ENCODE results near the gene REL. TPM values are rescaled to one million over a fixed set of nuclear protein-coding genes. Genes with fewer than 3 reads are reported as not detected.

The REL gene
- total and polyA plus RNA-seq, 8 donors, result 0.60 to 74.1 (median 4.4) TPM

GRCh38 chr2:60868589-60869273 lies 12.6 kb upstream of the REL start:
- intact Hi-C loops (cut with DNase I; ENCODE audit: low total_unique reads), result no loop called here
- Histone ChIP-seq H3K36me3 (no peaks in the 10 kb centered on the region), H3K9me3 (no peaks in the 10 kb centered on the region), H3K27me3 (no peaks in the 10 kb centered on the region), H3K4me3 (no peak overlapping the region), H3K4me1 (peaks cover 0 to 6% (median 0%) of the 10 kb centered on the region in 4 donors), H3K27ac (peak overlapping the region in 2 of 5 donors; percentile 35 to 61)
- 87 to 91% (median 88%) methylated on average over 6 of the region's 6 CpGs for WGBS, 5 donors
- no peak for DNase-seq
- TF ChIP-seq EP300 (IDR thresholded peaks at IDR 0.05), result no peak
- TF ChIP-seq POLR2AphosphoS5 (IDR thresholded peaks at IDR 0.05), result no peak

GRCh38 chr2:60872510-60872928 lies 8.9 kb upstream of the REL start:
- H3K4me3 ChIP-seq, result no peak overlapping the region
- no peaks in the 10 kb centered on the region for H3K9me3 ChIP-seq
- intact Hi-C loops (cut with DNase I; ENCODE audit: low total_unique reads), result no loop called here
- no peak for TF ChIP-seq CTCF (IDR thresholded peaks at IDR 0.05)
- TF ChIP-seq EP300 (IDR thresholded peaks at IDR 0.05), result no peak
- TF ChIP-seq POLR2AphosphoS5 (IDR thresholded peaks at IDR 0.05), result no peak
- TF ChIP-seq POLR2A (IDR thresholded peaks at IDR 0.05), result no peak
- peaks cover 0 to 3% (median 0%) of the 10 kb centered on the region in 4 donors for H3K4me1 ChIP-seq
- H3K27ac ChIP-seq, result no peak overlapping the region
- H3K27me3 ChIP-seq, result no peaks in the 10 kb centered on the region
- 55 to 68% (median 58%) methylated on average over 3 of the region's 3 CpGs for WGBS, 5 donors
- H3K36me3 ChIP-seq, result no peaks in the 10 kb centered on the region
- no peak for DNase-seq

GRCh38 chr2:60873381-60873780 lies 8.0 kb upstream of the REL start:
- no peak for TF ChIP-seq POLR2AphosphoS5 (IDR thresholded peaks at IDR 0.05)
- TF ChIP-seq POLR2A (IDR thresholded peaks at IDR 0.05), result no peak
- no peak for TF ChIP-seq CTCF (IDR thresholded peaks at IDR 0.05)
- TF ChIP-seq EP300 (IDR thresholded peaks at IDR 0.05), result no peak
- WGBS, 5 donors, result 77 to 86% (median 82%) methylated on average over 3 of the region's 3 CpGs
- no peak overlapping the region for H3K27ac ChIP-seq
- H3K36me3 ChIP-seq, result no peaks in the 10 kb centered on the region
- intact Hi-C loops (cut with DNase I; ENCODE audit: low total_unique reads), result no loop called here
- no peak for DNase-seq
- H3K27me3 ChIP-seq, result no peaks in the 10 kb centered on the region
- no peak overlapping the region for H3K4me3 ChIP-seq
- no peaks in the 10 kb centered on the region for H3K9me3 ChIP-seq
- no peaks in the 10 kb centered on the region for H3K4me1 ChIP-seq

GRCh38 chr2:60875520-60875919 lies 5.9 kb upstream of the REL start:
- Histone ChIP-seq H3K9me3 (no peaks in the 10 kb centered on the region), H3K27me3 (no peaks in the 10 kb centered on the region), H3K36me3 (no peaks in the 10 kb centered on the region), H3K4me3 (no peak overlapping the region), H3K27ac (no peak overlapping the region), H3K4me1 (peaks cover 0 to 4% (median 0%) of the 10 kb centered on the region in 4 donors)
- intact Hi-C loops (cut with DNase I; ENCODE audit: low total_unique reads), result no loop called here
- no peak for DNase-seq
- no peak for TF ChIP-seq EP300 (IDR thresholded peaks at IDR 0.05)
- no peak for TF ChIP-seq POLR2A (IDR thresholded peaks at IDR 0.05)
- TF ChIP-seq POLR2AphosphoS5 (IDR thresholded peaks at IDR 0.05), result no peak

GRCh38 chr2:60880643-60881046 lies 729 bp upstream of the REL start:
- no peak for DNase-seq
- H3K36me3 ChIP-seq, result no peaks in the 10 kb centered on the region
- peaks cover 6 to 33% (median 16%) of the 10 kb centered on the region in 4 donors for H3K4me1 ChIP-seq
- H3K27me3 ChIP-seq, result no peaks in the 10 kb centered on the region
- no peak for TF ChIP-seq POLR2A (IDR thresholded peaks at IDR 0.05)
- no peak for TF ChIP-seq EP300 (IDR thresholded peaks at IDR 0.05)
- TF ChIP-seq POLR2AphosphoS5 (IDR thresholded peaks at IDR 0.05), result no peak
- peak in 2 of 7 experiments; percentile 4 to 17 for TF ChIP-seq CTCF (IDR thresholded peaks at IDR 0.05)
- peak overlapping the region; percentile 96 to 100 (median 99) for H3K27ac ChIP-seq
- H3K9me3 ChIP-seq, result no peaks in the 10 kb centered on the region
- 1 to 2% (median 1%) methylated on average over 13 to 18 of the region's 18 CpGs for WGBS, 5 donors
- H3K4me3 ChIP-seq, result peak overlapping the region; percentile 67 to 92 (median 70)
- intact Hi-C loops (cut with DNase I; ENCODE audit: low total_unique reads), result no loop called here

Data from stomach (tissue), 9 donors.